CD1c-positive myeloid dendritic cell (primary cell): ENCODE results near the gene GAK.

Source experiments
- DNase-seq: peaks from one replicate; pipeline ENCODE4 v3.0.0-alpha.2; 2016; ENCODE audit errors: extremely low spot score

Gene GAK

DNA sequence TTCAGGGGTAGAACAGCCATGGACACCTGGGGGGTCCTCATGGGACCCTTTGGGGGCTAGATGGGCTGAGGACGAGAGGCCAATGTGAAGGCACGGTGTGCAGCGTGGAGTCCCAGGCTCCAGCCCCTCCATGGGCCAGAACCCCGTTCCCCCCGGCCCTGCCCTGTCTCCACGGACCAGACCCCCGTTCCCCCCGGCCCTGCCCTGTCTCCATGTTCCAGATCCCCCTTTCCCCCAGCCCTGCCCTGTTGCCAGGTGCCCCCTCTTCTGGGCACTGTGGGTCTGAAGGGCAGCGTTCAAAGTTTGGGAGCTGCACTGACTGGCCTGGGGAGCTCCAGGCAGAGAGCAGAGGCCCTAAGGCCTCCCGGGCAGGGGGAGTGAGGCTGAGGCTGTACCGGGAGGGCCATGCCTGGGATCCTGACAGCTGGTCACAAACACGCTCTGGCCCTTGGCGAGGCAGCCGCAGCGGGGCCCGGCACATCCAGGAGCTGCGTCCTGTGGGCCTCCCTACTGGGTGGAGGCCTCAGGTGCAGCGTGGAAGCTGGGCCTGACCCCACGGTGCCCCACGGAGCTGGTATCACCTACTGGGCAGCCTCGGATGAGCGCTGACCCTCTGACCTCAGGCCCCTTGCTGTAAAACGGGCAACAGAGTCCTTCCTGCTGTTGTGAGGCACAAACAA lies 32.4 kb upstream of the GAK start:
- no peak for DNase-seq

- no peak for DNase-seq
Measured at GRCh38 chr4:963276-964225, 31.4 kb upstream of the GAK start.

DNA sequence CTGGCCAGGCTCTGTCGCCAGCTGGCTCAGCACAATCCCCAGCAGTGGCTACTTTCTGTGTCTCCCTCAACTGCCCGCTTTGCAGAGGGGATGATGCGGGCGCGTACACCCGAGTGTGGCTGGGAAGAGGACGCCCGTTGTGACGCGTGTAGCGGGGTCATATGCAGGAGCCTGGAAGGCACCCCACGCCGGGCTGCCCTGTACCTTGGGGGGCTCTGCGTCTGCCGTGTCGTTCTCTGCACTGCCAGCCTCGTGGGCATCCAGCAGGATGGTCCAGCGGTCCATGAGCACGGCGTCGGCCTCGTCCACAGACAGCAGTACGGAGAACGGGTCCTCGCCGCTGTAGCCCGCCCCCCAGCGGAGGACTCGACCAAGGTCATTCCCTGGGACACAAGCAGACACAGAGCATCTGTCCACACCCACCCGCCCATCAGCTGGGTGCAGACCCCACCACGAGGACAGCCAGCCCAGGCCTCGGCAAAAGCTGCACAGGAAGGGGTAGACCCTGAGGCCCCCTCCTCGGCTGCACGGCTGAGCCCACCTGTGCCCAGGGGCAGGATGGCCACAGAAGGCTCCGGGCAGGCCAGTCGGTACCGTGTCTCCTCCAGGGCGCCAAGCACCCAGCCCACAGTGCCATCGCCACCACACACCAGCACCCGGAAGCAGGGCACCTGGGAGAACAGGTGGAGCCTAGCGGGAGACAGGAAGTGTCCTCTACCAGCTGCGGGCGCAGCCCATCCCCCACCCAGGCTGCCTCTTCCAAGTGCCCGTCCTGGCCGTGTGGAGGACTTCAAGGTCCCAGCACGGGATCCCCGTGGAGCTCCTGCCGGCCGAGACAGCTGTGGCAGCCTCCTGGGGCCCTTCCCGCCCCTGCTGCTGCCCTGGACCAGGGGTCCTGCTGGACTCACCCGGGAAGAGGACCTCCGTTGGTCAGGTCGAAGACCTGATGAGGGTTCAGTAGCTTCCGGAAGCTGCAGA lies 30.4 kb upstream of the GAK start:
- DNase-seq = no peak

DNA sequence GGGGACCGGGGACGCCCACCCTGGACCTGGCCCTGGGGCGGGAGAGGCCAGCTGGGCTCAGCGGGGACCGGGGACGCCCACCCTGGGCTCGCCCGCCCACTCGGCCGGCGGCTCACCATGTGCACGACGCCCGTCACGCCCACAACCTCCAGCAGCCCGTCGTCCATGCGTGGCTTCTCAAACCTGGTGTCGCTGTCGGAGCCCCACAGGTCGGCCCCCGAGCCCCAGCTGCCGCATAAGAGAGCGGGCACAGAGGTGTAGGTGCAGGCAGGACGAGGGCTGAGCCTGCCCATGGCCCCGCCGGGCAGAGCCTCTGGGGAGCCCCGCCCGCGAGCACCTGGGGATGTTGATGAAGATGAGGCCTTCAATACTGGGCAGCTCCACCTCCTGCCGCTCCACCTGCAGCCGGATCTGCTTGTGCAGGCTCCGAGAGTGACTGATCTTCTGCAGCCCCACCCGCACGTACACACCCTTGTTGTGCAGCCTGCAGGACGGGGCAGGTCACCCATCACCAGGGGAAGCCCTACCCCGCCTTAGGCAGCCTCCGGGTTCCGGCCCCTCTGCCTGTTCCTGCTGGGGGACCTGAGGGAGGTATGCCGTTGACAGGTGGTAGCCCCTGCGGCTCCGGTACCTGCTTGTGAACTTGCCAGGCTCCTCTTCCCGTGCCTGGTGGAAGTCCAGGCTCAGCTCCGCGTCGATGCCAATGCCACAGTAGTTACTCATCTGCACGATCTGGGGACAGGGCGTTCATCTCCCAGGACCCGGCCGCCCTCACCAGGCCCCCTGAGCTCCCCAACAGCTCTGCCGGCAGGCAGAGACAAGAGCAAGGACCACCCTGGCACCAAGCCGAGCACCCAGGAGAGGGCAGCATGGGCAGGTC lies 29.5 kb upstream of the GAK start:
- no peak for DNase-seq

- no peak for DNase-seq
Measured at GRCh38 chr4:960636-961350, 28.7 kb upstream of the GAK start.

DNA sequence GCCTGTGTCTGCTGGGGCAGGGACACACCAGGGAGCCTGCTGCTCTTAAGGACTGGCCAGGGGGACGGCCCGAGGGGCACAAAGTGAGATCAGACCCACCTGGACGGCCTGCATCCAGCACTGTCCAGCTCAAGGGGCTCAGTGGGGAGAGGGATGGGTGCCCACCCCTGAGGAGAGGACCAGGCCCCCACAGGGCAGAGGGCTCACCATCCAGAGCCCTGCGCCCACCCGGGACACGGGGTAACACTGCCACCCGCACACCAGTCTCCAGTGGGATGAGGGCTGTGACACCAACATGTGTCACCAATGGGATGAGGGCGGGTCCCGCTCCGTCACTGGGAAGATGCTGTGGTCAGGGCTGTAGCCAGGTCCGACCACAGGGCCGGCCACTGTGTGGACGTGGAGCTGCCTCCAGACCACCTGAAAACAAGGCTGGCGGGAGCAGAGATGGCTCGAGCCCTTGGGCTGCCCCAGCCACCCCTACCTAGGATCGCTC lies 28.1 kb upstream of the GAK start:
- DNase-seq = no peak

DNA sequence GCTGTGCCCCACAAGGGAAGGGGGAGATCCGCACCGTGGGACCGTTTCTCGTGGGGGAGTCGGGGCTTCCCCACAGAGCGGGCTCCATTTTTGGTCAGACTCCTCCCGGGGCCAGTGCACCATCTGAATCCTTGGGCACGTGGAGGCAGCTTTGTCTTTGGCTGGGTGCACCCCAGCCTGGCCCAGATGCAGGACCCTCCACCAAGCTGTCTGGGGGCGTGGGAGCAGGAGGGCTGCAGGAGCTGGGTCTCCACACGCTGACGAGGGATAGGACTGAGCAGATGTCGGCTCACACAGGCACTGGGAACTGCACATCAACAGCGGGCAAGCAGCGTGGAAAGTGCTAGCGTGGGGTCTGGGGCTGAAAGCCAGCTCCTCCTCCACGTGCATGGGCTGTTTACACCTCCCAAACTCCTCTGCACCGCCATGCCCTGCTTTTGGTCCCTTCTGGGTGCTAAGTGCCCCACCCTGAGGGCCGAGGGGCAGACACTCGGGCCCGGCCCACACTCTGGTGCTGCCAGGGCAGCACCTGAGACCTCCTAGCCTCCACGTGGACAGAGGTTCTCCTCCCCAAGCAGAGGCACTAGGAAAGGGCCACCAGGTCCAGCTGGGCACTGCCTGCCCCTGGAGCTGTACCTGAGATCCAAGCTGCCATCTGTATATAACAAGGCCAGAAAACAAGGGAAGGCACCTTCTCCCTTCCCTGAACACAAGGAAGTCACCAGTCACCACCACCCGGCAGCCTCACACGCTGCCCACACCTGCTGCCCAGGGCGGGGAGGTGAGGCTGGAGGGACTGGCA lies 27.4 kb upstream of the GAK start:
- DNase-seq = no peak

- DNase-seq = no peak
Measured at GRCh38 chr4:958696-959337, 26.7 kb upstream of the GAK start.

- no peak for DNase-seq
Measured at GRCh38 chr4:958314-958665, 26.2 kb upstream of the GAK start.

GRCh38 chr4:957581-958313 lies 25.6 kb upstream of the GAK start:
- DNase-seq = no peak

DNA sequence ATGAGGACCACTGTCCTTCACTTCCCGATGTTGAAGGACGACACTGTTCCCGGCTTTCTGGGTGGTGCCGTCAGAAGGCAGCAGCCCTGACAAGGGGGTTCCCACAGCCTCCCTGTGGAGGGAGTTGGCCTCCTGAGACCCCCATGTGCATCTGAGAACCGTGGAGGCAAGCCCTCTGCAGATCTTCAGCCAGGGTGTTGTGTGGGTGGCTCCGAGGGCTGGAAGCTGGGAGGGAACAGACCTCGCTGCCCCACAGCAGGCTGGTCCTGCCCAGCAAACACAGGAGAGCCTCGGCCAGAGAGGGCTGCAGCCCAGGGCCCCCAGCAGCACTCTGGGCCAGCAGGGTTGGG lies 25.1 kb upstream of the GAK start:
- no peak for DNase-seq

DNA sequence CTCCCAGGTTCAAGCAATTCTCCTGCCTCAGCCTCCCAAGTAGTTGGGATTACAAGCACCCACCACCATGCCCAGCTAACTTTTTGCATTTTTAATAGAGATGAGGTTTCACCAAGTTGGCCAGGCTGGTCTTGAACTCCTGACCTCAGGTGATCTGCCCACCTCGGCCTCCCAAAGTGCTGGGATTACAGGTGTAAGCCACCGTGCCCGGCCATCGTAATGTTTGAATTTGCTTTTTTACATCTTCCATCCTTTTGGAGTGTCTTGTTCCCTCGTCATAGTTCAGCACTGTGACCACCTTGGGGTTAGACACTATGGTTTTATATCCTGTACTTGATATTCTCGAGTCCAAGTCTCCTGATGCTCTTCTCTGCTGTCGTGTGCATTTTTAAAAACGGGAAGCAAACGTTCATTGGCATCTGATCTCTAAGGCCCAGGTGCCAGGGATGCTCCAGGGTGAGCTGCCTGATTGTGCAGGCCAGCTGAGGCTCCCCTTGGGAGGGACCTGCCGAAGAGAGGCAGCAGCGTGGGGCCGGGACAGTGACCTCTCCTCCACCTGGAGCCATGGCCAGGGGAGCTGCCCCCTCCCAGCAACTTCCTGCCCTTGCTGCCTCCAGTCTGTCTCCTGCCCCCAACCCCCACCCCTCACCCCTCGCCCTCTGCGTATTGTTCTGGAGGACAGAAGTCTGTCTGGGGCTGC lies 24.6 kb upstream of the GAK start:
- DNase-seq = no peak

DNA sequence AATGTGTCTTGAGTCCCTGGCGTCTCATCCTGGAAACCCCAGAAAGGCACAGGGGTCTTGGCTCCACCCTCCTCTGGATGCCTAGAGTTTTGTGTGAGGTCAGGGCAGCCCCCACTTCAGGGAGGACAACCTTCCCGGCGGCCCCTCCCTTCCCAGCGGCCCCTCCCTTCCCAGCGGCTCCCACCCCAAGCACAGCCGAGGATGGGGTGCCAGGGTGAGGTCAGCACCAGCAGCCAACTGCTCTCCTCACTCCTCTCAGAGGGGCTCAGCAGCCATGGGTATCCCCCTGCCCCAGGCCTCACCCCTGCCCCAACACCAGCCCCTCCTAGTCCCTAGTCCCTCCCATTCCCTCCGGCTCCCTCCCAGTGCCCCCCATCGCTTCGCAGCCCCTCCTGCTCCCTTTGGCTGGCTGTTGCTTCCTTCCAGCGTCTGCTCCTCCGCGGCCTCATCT lies 23.8 kb upstream of the GAK start:
- DNase-seq = no peak

DNA sequence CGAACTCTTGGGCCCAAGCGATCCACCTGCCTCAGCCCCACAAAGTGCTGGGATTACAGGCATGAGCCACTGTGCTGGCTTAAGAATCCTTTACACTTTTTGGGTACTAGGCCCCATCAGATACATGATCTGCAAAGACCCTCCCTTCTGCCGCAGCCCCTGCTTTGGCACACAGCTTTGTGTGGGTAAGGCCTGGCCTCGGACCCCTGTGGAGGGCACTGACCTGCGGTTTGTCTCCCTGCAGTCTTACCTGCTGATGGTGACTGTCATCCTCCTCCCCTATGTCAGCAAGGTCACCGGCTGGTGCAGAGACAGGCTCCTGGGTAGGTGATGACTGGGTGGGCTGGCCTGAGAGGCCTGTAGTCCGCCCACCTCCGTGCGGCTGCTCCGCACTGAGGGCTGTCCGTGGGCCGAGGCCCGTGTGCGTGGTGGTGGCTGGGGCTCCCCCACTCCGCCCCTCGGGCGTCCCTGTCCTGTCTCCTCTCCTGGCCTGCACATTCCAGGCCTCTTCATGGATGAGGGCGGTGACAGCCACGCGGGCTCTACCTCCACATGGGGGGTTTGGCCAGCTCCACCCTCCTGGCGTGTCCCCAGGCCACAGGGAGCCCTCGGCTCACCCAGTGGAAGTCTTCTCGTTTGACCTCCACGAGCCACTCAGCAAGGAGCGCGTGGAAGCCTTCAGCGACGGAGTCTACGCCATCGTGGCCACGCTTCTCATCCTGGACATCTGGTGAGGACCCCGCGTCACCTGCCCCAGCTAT lies 23.2 kb upstream of the GAK start:
- no peak for DNase-seq

- DNase-seq = no peak
Measured at GRCh38 chr4:954211-955020, 22.3 kb upstream of the GAK start.

DNA sequence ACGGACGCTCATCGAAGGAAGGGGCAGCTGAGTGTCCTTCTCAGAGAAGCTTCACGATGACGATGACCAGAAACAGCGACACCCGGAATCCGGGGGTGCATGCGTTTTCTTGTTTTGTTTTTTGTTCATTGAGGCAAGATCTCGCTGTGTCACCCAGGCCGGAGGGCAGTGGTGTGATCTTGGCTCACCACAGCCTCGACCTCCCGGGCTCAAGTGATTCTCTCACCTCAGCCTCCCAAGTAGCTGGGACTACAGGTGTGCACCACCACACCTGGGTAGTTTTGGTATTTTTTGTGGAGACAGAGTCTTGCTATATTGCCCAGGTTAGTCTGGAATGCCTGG lies 21.4 kb upstream of the GAK start:
- no peak for DNase-seq
